Smooth muscle cell (in vitro differentiated cells): Measurements from ENCODE around the gene SCG2. TPM values are rescaled to one million over a fixed set of nuclear protein-coding genes. Genes with fewer than 3 reads are reported as not detected.

Source experiments
- DNase-seq: peaks from one replicate; lab custom pipeline; 2025; ENCODE audit not compliant: unreplicated experiment; lab: John Stamatoyannopoulos, UW
- H2AFZ ChIP-seq: fragments of 200-600 bp; sonication (generic); 2 replicates; pipeline ENCODE4 v1.6.0; 2016; ENCODE audit warnings: antibody characterized with exemption, low read depth, mild to moderate bottlenecking
- H3F3A ChIP-seq: fragments of 200-600 bp; sonication (generic); 2 replicates; pipeline ENCODE4 v1.6.0; 2017; ENCODE audit warnings: antibody characterized with exemption, low read depth
- H3K27ac ChIP-seq: fragments of 200-600 bp; sonication (generic); 2 replicates; pipeline ENCODE4 v1.5.1; 2016; ENCODE audit warnings: low read depth, mild to moderate bottlenecking
- H3K27me3 ChIP-seq: fragments of 200-600 bp; sonication (generic); 2 replicates; pipeline ENCODE4 v1.6.1; 2016; ENCODE audit warnings: low read depth, mild to moderate bottlenecking
- H3K36me3 ChIP-seq: fragments of 200-600 bp; sonication (generic); 2 replicates; pipeline ENCODE4 v1.5.1; 2016; ENCODE audit warnings: low read depth
- H3K4me1 ChIP-seq: fragments of 200-600 bp; sonication (generic); 2 replicates; pipeline ENCODE4 v1.5.1; 2016; ENCODE audit warnings: low read depth
- H3K4me2 ChIP-seq: fragments of 200-600 bp; sonication (generic); 2 replicates; pipeline ENCODE4 v1.6.0; 2016; ENCODE audit warnings: mild to moderate bottlenecking
- H3K4me3 ChIP-seq: fragments of 200-600 bp; sonication (generic); 2 replicates; pipeline ENCODE4 v1.5.1; 2016; ENCODE audit warnings: mild to moderate bottlenecking
- H3K79me2 ChIP-seq: fragments of 200-600 bp; sonication (generic); 2 replicates; pipeline ENCODE4 v1.6.0; 2016; ENCODE audit warnings: low read depth, mild to moderate bottlenecking
- H3K9ac ChIP-seq: fragments of 200-600 bp; sonication (generic); 2 replicates; pipeline ENCODE4 v1.6.0; 2016; ENCODE audit warnings: low read depth
- H3K9me3 ChIP-seq: fragments of 200-600 bp; sonication (generic); replicated peaks from 2 replicates; pipeline ENCODE4 v1.5.1; 2016; ENCODE audit warnings: low read depth
- H4K20me1 ChIP-seq: fragments of 200-600 bp; sonication (generic); 2 replicates; pipeline ENCODE4 v1.6.0; 2016; ENCODE audit warnings: low read depth
- WGBS: methylation state at CpG from one replicate; pipeline ENCODE4 v1.1.7; 2016; ENCODE audit warnings: low lambda C conversion rate; 5-methylcytosine and 5-hydroxymethylcytosine counted together
- polyA plus RNA-seq: library from polyadenylated mRNA; unstranded; fragments of >200 nt; fragmentation: Nextera tagmentation; extraction: Ambion mirVana; gene quantifications from 2 replicates; pipeline ENCODE4 v1.2.1, GENCODE V29; 2016
- total RNA-seq: library from RNA; depleted of rRNA; stranded (reverse); fragments of >200 nt; gene quantifications from 2 replicates; pipeline ENCODE4 v1.2.3, GENCODE V29; 2014
- TF ChIP-seq, protein P1 (sequence below): fragments of 200-600 bp; sonication (generic); IDR thresholded peaks from 2 replicates; pipeline ENCODE4 v1.5.1; 2017; ENCODE audit warnings: borderline replicate concordance, mild to moderate bottlenecking, antibody characterized with exemption; ENCODE audit not compliant: insufficient read depth, poor library complexity, severe bottlenecking

SCG2 gene
- total and polyA plus RNA-seq, 2 experiments from 2014 or later: 29.1 to 34.7 TPM

DNA sequence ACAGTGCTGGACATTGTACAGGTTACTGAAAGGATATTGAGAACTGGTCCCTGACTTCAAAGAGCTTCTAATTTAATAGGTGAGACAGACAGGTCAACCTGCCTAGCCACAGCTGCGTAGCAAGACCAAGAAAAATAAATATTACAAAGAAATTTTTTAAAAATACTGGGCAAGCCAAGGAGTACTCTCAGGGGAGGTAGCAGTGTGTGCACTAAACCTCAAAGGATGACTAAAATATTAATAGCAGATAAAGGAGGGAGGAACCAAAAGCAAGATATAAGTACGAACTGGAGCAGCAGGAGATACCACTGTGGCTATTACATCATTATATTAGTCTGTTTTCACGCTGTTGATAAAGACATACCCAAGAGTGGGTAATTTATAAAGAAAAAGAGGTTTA lies 14.9 kb downstream of the SCG2 start:
- Histone ChIP-seq H4K20me1 (no peaks in the 10 kb centered on the region), H3K36me3 (no peaks in the 10 kb centered on the region), H3K4me1 (peaks cover 23% of the 10 kb centered on the region), H3F3A (no peaks in the 10 kb centered on the region), H3K79me2 (no peaks in the 10 kb centered on the region), H3K27me3 (no peaks in the 10 kb centered on the region), H2AFZ (no peak overlapping the region), H3K9ac (no peak overlapping the region), H3K4me2 (no peak overlapping the region), H3K4me3 (no peak overlapping the region), H3K9me3 (no peaks in the 10 kb centered on the region), H3K27ac (no peak overlapping the region)
- TF ChIP-seq, protein P1, sequence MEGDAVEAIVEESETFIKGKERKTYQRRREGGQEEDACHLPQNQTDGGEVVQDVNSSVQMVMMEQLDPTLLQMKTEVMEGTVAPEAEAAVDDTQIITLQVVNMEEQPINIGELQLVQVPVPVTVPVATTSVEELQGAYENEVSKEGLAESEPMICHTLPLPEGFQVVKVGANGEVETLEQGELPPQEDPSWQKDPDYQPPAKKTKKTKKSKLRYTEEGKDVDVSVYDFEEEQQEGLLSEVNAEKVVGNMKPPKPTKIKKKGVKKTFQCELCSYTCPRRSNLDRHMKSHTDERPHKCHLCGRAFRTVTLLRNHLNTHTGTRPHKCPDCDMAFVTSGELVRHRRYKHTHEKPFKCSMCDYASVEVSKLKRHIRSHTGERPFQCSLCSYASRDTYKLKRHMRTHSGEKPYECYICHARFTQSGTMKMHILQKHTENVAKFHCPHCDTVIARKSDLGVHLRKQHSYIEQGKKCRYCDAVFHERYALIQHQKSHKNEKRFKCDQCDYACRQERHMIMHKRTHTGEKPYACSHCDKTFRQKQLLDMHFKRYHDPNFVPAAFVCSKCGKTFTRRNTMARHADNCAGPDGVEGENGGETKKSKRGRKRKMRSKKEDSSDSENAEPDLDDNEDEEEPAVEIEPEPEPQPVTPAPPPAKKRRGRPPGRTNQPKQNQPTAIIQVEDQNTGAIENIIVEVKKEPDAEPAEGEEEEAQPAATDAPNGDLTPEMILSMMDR: no peak
- 79% methylated on average over 3 of the region's 3 CpGs for WGBS
- DNase-seq: no peak

DNA sequence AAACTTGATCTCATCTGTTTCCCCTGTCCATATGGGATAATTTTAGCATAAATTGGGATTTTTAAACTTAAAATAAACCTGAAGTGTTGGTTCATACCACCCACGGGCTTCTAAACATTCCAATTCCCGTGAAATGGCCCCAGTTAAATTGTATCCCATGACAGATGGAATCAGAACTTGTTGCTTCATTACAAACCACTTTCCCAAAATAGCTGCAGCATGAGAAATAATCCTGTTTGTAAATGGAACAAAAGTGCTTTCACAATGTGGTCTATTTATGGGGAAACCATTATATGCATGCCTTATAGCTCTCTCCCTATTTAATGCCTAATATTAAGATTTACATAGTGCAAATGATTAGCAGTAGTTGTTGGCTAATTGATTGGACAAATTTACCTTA lies 15.9 kb downstream of the SCG2 start:
- Histone ChIP-seq H2AFZ (no peak overlapping the region), H4K20me1 (no peaks in the 10 kb centered on the region), H3K79me2 (no peaks in the 10 kb centered on the region), H3K4me1 (peaks cover 27% of the 10 kb centered on the region), H3K36me3 (no peaks in the 10 kb centered on the region), H3K9me3 (no peaks in the 10 kb centered on the region), H3K4me3 (no peak overlapping the region), H3K27me3 (no peaks in the 10 kb centered on the region), H3F3A (peaks cover 3% of the 10 kb centered on the region), H3K4me2 (peak overlapping the region; percentile 47), H3K9ac (no peak overlapping the region), H3K27ac (peak overlapping the region; percentile 14)
- no peak for DNase-seq
- 18% methylated on average over 2 of the region's 2 CpGs for WGBS
- TF ChIP-seq, protein P1: no peak

DNA sequence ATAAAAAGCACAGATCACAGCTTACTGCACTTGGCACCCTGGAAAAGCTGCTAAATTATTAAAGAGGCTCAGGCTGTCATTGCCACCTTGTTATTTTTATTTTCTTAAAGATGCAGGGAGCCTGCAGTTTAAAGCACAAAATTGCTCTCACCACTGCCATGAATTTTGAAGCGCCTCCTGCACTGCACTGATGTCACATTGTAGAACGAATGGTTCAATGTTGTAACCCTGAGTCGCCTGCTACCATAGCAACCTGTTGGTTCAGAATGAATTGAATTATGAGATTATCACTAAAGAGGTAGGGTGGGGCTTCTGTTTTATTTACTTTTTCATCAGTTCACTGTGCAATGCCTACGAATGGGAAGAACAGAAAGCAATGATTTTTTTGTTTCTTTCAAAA lies 16.5 kb downstream of the SCG2 start:
- DNase-seq: no peak
- peak overlapping the region; percentile 14 for H3K27ac ChIP-seq
- H3K9ac ChIP-seq: no peak overlapping the region
- WGBS: 75% methylated on average over 4 of the region's 4 CpGs
- no peaks in the 10 kb centered on the region for H3K79me2 ChIP-seq
- H3K36me3 ChIP-seq: no peaks in the 10 kb centered on the region
- H3K4me1 ChIP-seq: peaks cover 32% of the 10 kb centered on the region
- no peaks in the 10 kb centered on the region for H4K20me1 ChIP-seq
- peak overlapping the region; percentile 47 for H3K4me2 ChIP-seq
- TF ChIP-seq, protein P1: no peak
- H3K9me3 ChIP-seq: no peaks in the 10 kb centered on the region
- H3K27me3 ChIP-seq: no peaks in the 10 kb centered on the region
- H2AFZ ChIP-seq: no peak overlapping the region
- no peak overlapping the region for H3K4me3 ChIP-seq
- H3F3A ChIP-seq: peaks cover 4% of the 10 kb centered on the region

DNA sequence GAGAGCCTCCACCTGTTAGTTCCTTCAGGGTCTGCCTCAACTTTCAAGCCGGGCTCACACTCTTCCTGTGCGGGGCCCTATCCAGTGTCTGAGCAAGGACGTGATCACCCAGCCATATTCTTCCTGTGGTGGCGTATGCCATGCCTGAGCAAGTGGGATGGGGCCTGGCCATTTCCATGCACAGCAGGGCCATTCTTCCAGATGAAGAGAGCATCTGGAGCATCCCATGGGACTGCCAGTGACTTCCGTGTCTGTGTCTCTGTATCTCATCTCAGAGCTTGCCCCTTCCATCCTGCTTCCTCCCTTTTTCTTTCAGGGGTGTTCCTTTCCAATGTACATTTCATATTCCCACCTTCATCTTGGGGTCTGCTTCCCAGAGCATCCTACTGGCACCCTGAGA lies 20.2 kb downstream of the SCG2 start:
- WGBS: 93% methylated on average over 5 of the region's 5 CpGs
- Histone ChIP-seq H2AFZ (peak overlapping the region; percentile 70), H3K36me3 (no peaks in the 10 kb centered on the region), H3K4me2 (peak overlapping the region; percentile 77), H3K9ac (peak overlapping the region; percentile 5), H3K27ac (peak overlapping the region; percentile 94), H3K9me3 (no peaks in the 10 kb centered on the region), H3K4me3 (no peak overlapping the region), H3K79me2 (no peaks in the 10 kb centered on the region), H3K4me1 (peaks cover 24% of the 10 kb centered on the region), H3K27me3 (no peaks in the 10 kb centered on the region), H3F3A (peaks cover 16% of the 10 kb centered on the region), H4K20me1 (no peaks in the 10 kb centered on the region)
- TF ChIP-seq, protein P1: no peak
- DNase-seq: no peak
